B cell (primary cell): ENCODE measurements around the gene MLLT3. TPM values are rescaled to one million over a fixed set of nuclear protein-coding genes. Genes with fewer than 3 reads are reported as not detected.

ENCODE experiments used
- ATAC-seq: fragments of 200-7000 bp; cut with Tn5 transposase; one replicate; pipeline ENCODE4 v1.10.0; 2021; ENCODE audit warnings: low read depth, mild to moderate bottlenecking, moderate number of reproducible peaks, moderate library complexity
- CTCF ChIA-PET: fragments of 350-600 bp; sonication (Branson Sonifier 250); formaldehyde crosslinking; loops from one replicate; lab custom pipeline; 2021; ENCODE audit warnings: antibody characterized with exemption, inconsistent platforms; lab: Charles Lee
- POLR2A ChIA-PET: fragments of 350-600 bp; sonication (Branson Sonifier 250); formaldehyde crosslinking; loops from one replicate; lab custom pipeline; 2021; ENCODE audit warnings: antibody characterized with exemption; lab: Charles Lee
- DNase-seq: peaks from one replicate; pipeline ENCODE4 v3.0.0; 2013
- H2AFZ ChIP-seq: 2 replicates; pipeline ENCODE4 v1.6.1; 2012; ENCODE audit warnings: mild to moderate bottlenecking, low read depth, low read length; ENCODE audit not compliant: insufficient read depth, poor library complexity, severe bottlenecking
- H3K27ac ChIP-seq, 2 donors: 1 replicate in 1 of 2; 2 replicates in 1 of 2; pipeline ENCODE4 v1.5.1; 2012 to 2013; ENCODE audit warnings: low read length in 2 of 2, mild to moderate bottlenecking in 2 of 2, moderate library complexity in 1 of 2
- H3K27me3 ChIP-seq, 4 experiments: fragments of 200-600 bp in 1 of 4; sonication (generic) in 1 of 4; replicated peaks in 1 of 4; 1 replicate in 2 of 4; 2 replicates in 2 of 4; pipeline versions ENCODE4 v1.6.1 to v1.7.0; 2013 to 2016; ENCODE audit warnings: low read length in 3 of 4, mild to moderate bottlenecking in 2 of 4, mixed read lengths in 1 of 4, moderate library complexity in 1 of 4; ENCODE audit not compliant: insufficient read depth in 4 of 4, control insufficient read depth in 3 of 4; ENCODE audit errors: control extremely low read depth in 1 of 4
- H3K36me3 ChIP-seq, 2 experiments: replicated peaks in 1 of 2; 1 replicate in 1 of 2; 2 replicates in 1 of 2; pipeline versions ENCODE4 v1.6.1 to v1.7.1; 2013; ENCODE audit warnings: low read length in 1 of 2; ENCODE audit not compliant: insufficient read depth in 2 of 2, control insufficient read depth in 1 of 2; ENCODE audit errors: control extremely low read depth in 1 of 2, extremely low read depth in 1 of 2
- H3K4me1 ChIP-seq, 2 donors: fragments of 200-600 bp in 1 of 2; sonication (generic) in 1 of 2; 1 replicate in 1 of 2; 2 replicates in 1 of 2; pipeline versions ENCODE4 v1.5.1 to v1.6.1; 2013 to 2017; ENCODE audit warnings: low read length in 2 of 2; ENCODE audit not compliant: control insufficient read depth in 2 of 2, insufficient read depth in 2 of 2
- H3K4me2 ChIP-seq: replicated peaks from 2 replicates; pipeline ENCODE3; 2012; ENCODE audit warnings: mild to moderate bottlenecking, low read depth, low read length; ENCODE audit not compliant: poor library complexity, severe bottlenecking
- H3K4me3 ChIP-seq, 5 experiments: fragments of 200-600 bp in 1 of 5; sonication (generic) in 1 of 5; 1 replicate in 3 of 5; 2 replicates in 2 of 5; pipeline versions ENCODE4 v1.5.1 to v1.7.0; 2011 to 2016; ENCODE audit warnings: low read length in 4 of 5, mild to moderate bottlenecking in 4 of 5, low read depth in 2 of 5, control low read depth in 1 of 5, moderate library complexity in 1 of 5; ENCODE audit not compliant: insufficient read depth in 1 of 5; ENCODE audit errors: control extremely low read depth in 1 of 5, extremely low read depth in 1 of 5
- H3K79me2 ChIP-seq: fragments of 200-600 bp; sonication (generic); one replicate; pipeline ENCODE4 v1.6.0; 2016; ENCODE audit warnings: low read length; ENCODE audit not compliant: control insufficient read depth, insufficient read depth
- H3K9ac ChIP-seq: fragments of 200-600 bp; sonication (generic); 2 replicates; pipeline ENCODE4 v1.6.1; 2017; ENCODE audit warnings: mild to moderate bottlenecking, low read length, moderate library complexity
- H3K9me3 ChIP-seq, 3 donors: one replicate each; pipeline versions ENCODE4 v1.6.1 to v1.7.1; 2013; ENCODE audit warnings: low read length in 2 of 3; ENCODE audit not compliant: control insufficient read depth in 2 of 3, insufficient read depth in 1 of 3; ENCODE audit errors: control extremely low read depth in 1 of 3
- H4K20me1 ChIP-seq: 2 replicates; pipeline ENCODE4 v1.6.0; 2012; ENCODE audit warnings: mild to moderate bottlenecking, low read length; ENCODE audit not compliant: insufficient read depth, control insufficient read depth, poor library complexity, severe bottlenecking
- H3K27ac Mint-ChIP-seq: one replicate; pipeline ENCODE4 v1.8.0; 2021; ENCODE audit warnings: mixed read lengths
- H3K27me3 Mint-ChIP-seq: one replicate; pipeline ENCODE4 v1.8.0; 2021; ENCODE audit warnings: mixed read lengths
- H3K4me1 Mint-ChIP-seq: one replicate; pipeline ENCODE4 v1.8.0; 2021; ENCODE audit warnings: mixed read lengths
- H3K4me3 Mint-ChIP-seq: one replicate; pipeline ENCODE4 v1.8.0; 2021; ENCODE audit warnings: mixed read lengths
- H3K9me3 Mint-ChIP-seq: one replicate; pipeline ENCODE4 v1.8.0; 2022; ENCODE audit warnings: mixed read lengths; ENCODE audit not compliant: insufficient read depth
- EZH2 ChIP-seq: IDR thresholded peaks from 2 replicates; pipeline ENCODE4 v1.6.1; 2012; ENCODE audit warnings: borderline replicate concordance, low read depth, mild to moderate bottlenecking, moderate library complexity, low read length; ENCODE audit not compliant: insufficient read depth, poor library complexity, severe bottlenecking
- WGBS: methylation state at CpG from one replicate; pipeline ENCODE4 v1.1.5; 2013; ENCODE audit warnings: missing lambda C conversion rate; ENCODE audit not compliant: insufficient coverage; 5-methylcytosine and 5-hydroxymethylcytosine counted together
- intact Hi-C: fragments of 100-400 bp; cut with micrococcal nuclease; formaldehyde crosslinking; loops from one replicate; pipeline ENCODE4 v1.10.0; 2022
- polyA plus RNA-seq: library from polyadenylated mRNA; depleted of rRNA; stranded (reverse); fragments of >200 nt; gene quantifications from 2 replicates; pipeline ENCODE4 v1.2.3, GENCODE V29; 2012
- total RNA-seq, 2 donors: library from RNA; stranded (reverse); fragments of 120-200 nt in 1 of 2; gene quantifications; 1 replicate in 1 of 2; 2 replicates in 1 of 2; pipeline versions ENCODE4 v1.2.3 to v1.2.4, GENCODE V29; 2013 to 2022
- TF ChIP-seq, protein P1 (sequence below): fragments of 200-600 bp; IDR thresholded peaks from one replicate; pipeline ENCODE4 v1.8.0; 2022; ENCODE audit warnings: antibody characterized with exemption, mild to moderate bottlenecking

Gene MLLT3
- total and polyA plus RNA-seq, 2 donors (not counting 1 experiment from before 2014, with no cell fraction given) = 3.4 to 3.6 TPM

GRCh38 chr9:20384642-20385041 lies 237.7 kb downstream of the MLLT3 start:
- peaks cover 0 to 3% (median 0%) of the 10 kb centered on the region in 4 experiments for H3K27me3 ChIP-seq
- H3K9me3 ChIP-seq = peaks cover 0 to 3% (median 0%) of the 10 kb centered on the region in 3 donors
- Mint-ChIP-seq H3K27me3 (peaks cover 10% of the 10 kb centered on the region), H3K27ac (no peak overlapping the region), H3K4me3 (no peak overlapping the region), H3K4me1 (no peaks in the 10 kb centered on the region), H3K9me3 (no peaks in the 10 kb centered on the region)
- no peak overlapping the region for H2AFZ ChIP-seq
- no peak for ATAC-seq
- no peak overlapping the region for H3K9ac ChIP-seq
- intact Hi-C loops = no loop called here
- H3K4me2 ChIP-seq = no peak overlapping the region
- CTCF ChIA-PET = no interaction called here
- DNase-seq = no peak
- H4K20me1 ChIP-seq = no peaks in the 10 kb centered on the region
- TF ChIP-seq, protein P1, sequence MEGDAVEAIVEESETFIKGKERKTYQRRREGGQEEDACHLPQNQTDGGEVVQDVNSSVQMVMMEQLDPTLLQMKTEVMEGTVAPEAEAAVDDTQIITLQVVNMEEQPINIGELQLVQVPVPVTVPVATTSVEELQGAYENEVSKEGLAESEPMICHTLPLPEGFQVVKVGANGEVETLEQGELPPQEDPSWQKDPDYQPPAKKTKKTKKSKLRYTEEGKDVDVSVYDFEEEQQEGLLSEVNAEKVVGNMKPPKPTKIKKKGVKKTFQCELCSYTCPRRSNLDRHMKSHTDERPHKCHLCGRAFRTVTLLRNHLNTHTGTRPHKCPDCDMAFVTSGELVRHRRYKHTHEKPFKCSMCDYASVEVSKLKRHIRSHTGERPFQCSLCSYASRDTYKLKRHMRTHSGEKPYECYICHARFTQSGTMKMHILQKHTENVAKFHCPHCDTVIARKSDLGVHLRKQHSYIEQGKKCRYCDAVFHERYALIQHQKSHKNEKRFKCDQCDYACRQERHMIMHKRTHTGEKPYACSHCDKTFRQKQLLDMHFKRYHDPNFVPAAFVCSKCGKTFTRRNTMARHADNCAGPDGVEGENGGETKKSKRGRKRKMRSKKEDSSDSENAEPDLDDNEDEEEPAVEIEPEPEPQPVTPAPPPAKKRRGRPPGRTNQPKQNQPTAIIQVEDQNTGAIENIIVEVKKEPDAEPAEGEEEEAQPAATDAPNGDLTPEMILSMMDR = no peak
- TF ChIP-seq EZH2 = no peak
- H3K36me3 ChIP-seq = no peaks in the 10 kb centered on the region
- H3K79me2 ChIP-seq = no peaks in the 10 kb centered on the region
- H3K4me3 ChIP-seq = no peak overlapping the region
- no peak overlapping the region for H3K27ac ChIP-seq
- no peaks in the 10 kb centered on the region for H3K4me1 ChIP-seq
- WGBS = no CpG with 5 or more reads among the region's 2 CpGs
- POLR2A ChIA-PET = no interaction called here

DNA sequence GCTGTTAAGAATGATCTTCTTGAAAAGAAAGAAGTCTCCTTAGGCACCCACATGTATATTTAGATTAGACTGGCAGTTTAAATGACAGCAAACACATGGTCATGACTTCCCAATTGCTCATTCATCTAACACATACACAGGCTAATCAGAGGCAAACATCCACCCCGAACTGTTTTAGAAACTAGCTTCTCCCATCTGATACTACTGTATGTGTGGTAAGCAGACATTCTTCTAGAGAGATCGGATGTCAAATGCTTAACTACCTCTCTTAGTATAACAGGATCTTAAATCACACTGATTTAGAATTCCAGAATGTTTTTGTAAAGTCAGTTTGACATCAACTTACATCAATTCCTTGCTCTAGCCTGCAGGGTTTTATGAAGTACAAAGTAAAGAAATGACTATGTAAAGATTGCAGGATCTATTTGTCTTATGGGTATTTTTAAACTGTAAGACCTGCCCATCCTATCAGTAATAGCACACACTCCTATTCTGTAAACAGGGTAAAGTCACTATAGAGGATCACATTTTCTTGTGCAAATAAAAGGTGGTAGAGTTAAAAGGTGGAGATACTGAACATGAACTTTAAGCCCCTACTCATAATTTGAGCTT lies 239.7 kb downstream of the MLLT3 start:
- Mint-ChIP-seq H3K27ac (no peak overlapping the region), H3K27me3 (peaks cover 11% of the 10 kb centered on the region), H3K9me3 (no peaks in the 10 kb centered on the region), H3K4me1 (no peaks in the 10 kb centered on the region), H3K4me3 (no peak overlapping the region)
- no peaks in the 10 kb centered on the region for H4K20me1 ChIP-seq
- H3K9me3 ChIP-seq = no peaks in the 10 kb centered on the region
- H3K4me3 ChIP-seq = no peak overlapping the region
- TF ChIP-seq EZH2 = no peak
- TF ChIP-seq, protein P1 = no peak
- no peak overlapping the region for H3K9ac ChIP-seq
- H3K4me2 ChIP-seq = no peak overlapping the region
- H3K27me3 ChIP-seq = peaks cover 0 to 3% (median 0%) of the 10 kb centered on the region in 4 experiments
- H3K79me2 ChIP-seq = no peaks in the 10 kb centered on the region
- H2AFZ ChIP-seq = no peak overlapping the region
- intact Hi-C loops = no loop called here
- H3K4me1 ChIP-seq = no peaks in the 10 kb centered on the region
- ChIA-PET CTCF (no interaction called here), POLR2A (no interaction called here)
- ATAC-seq (no peak), DNase-seq (no peak)
- no peaks in the 10 kb centered on the region for H3K36me3 ChIP-seq
- H3K27ac ChIP-seq = no peak overlapping the region
- whole genome bisulfite sequencing = no CpG with 5 or more reads among the region's 2 CpGs
